ENCODE results near the gene GPX2.
A peak's percentile ranks its signal among the peaks of the same experiment; 100 is the strongest.

GRCh38 chr14:64915797-64916196 is 26.7 kb downstream of the GPX2 start:
- TF ChIP-seq CTCF (IDR thresholded peaks at IDR 0.05; ENCODE audit: insufficient read depth, low read length) = no peak
- TF ChIP-seq POLR2AphosphoS5 (IDR thresholded peaks at IDR 0.05; ENCODE audit: low read depth) = no peak
- no peak for TF ChIP-seq GABPA (IDR thresholded peaks at IDR 0.05; ENCODE audit: low read depth)
- TF ChIP-seq, protein P1, sequence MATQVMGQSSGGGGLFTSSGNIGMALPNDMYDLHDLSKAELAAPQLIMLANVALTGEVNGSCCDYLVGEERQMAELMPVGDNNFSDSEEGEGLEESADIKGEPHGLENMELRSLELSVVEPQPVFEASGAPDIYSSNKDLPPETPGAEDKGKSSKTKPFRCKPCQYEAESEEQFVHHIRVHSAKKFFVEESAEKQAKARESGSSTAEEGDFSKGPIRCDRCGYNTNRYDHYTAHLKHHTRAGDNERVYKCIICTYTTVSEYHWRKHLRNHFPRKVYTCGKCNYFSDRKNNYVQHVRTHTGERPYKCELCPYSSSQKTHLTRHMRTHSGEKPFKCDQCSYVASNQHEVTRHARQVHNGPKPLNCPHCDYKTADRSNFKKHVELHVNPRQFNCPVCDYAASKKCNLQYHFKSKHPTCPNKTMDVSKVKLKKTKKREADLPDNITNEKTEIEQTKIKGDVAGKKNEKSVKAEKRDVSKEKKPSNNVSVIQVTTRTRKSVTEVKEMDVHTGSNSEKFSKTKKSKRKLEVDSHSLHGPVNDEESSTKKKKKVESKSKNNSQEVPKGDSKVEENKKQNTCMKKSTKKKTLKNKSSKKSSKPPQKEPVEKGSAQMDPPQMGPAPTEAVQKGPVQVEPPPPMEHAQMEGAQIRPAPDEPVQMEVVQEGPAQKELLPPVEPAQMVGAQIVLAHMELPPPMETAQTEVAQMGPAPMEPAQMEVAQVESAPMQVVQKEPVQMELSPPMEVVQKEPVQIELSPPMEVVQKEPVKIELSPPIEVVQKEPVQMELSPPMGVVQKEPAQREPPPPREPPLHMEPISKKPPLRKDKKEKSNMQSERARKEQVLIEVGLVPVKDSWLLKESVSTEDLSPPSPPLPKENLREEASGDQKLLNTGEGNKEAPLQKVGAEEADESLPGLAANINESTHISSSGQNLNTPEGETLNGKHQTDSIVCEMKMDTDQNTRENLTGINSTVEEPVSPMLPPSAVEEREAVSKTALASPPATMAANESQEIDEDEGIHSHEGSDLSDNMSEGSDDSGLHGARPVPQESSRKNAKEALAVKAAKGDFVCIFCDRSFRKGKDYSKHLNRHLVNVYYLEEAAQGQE (IDR thresholded peaks at IDR 0.05; ENCODE audit: insufficient replicate concordance, low read depth) = no peak
- TF ChIP-seq SPI1 (IDR thresholded peaks at IDR 0.05; ENCODE audit: borderline replicate concordance, low read depth) = peak; percentile 46; the same call in 1 of the 2 replicates

All from HL-60 (cell line).